Panc1 (cell line): Measurements from ENCODE around the gene NFYC. TPM values are rescaled to one million over a fixed set of nuclear protein-coding genes. Genes with fewer than 3 reads are reported as not detected.

Experiments used
- ATAC-seq: fragments of 200-7000 bp; cut with Tn5 transposase; 2 replicates; pipeline ENCODE4 v1.9.1; 2020; ENCODE audit warnings: mild to moderate bottlenecking, moderate library complexity
- BruUV-seq: library from RNA; stranded (reverse); fragments of 400-500 nt; replicated peaks from 2 replicates; lab custom pipeline; 2021; lab: Mats Ljungman, UMichigan
- CTCF ChIA-PET: fragments of 300-600 bp; sonication (Branson Sonifier 250); formaldehyde crosslinking; loops from one replicate; lab custom pipeline; 2022; ENCODE audit warnings: antibody characterized with exemption; lab: Charles Lee
- POLR2A ChIA-PET: fragments of 300-600 bp; sonication (Branson Sonifier 250); formaldehyde crosslinking; loops from one replicate; lab custom pipeline; 2022; ENCODE audit warnings: antibody characterized with exemption; lab: Charles Lee
- DNase-seq: peaks from one replicate; pipeline ENCODE4 v3.0.0-alpha.2; 2010; ENCODE audit warnings: low read depth, low spot score
- H3K27ac ChIP-seq: 2 replicates; pipeline ENCODE4 v1.5.1; 2011; ENCODE audit warnings: mild to moderate bottlenecking, low read length, inconsistent platforms
- H3K27me3 ChIP-seq: fragments of 200-500 bp; sonication (Bioruptor generic); 2 replicates; pipeline ENCODE4 v1.6.0; 2014; ENCODE audit warnings: low read length, inconsistent platforms; ENCODE audit not compliant: control insufficient read depth, insufficient read depth
- H3K36me3 ChIP-seq: fragments of 200-500 bp; sonication (Bioruptor generic); 2 replicates; pipeline ENCODE4 v1.5.1; 2014; ENCODE audit warnings: inconsistent platforms, mild to moderate bottlenecking, low read length, moderate library complexity; ENCODE audit not compliant: control insufficient read depth, insufficient read depth
- H3K4me1 ChIP-seq: 2 replicates; pipeline ENCODE4 v1.5.1; 2011; ENCODE audit warnings: inconsistent platforms, mild to moderate bottlenecking, low read length, moderate library complexity; ENCODE audit not compliant: control insufficient read depth, insufficient read depth
- H3K4me3 ChIP-seq, 2 experiments: 2 replicates each; pipeline ENCODE4 v1.5.1; 2011 to 2012; ENCODE audit warnings: low read depth in 2 of 2, low read length in 2 of 2, mild to moderate bottlenecking in 2 of 2, inconsistent platforms in 1 of 2, moderate library complexity in 1 of 2
- H3K9me3 ChIP-seq: fragments of 200-500 bp; sonication (Bioruptor generic); 2 replicates; pipeline ENCODE4 v1.5.1; 2014; ENCODE audit warnings: low read depth, mild to moderate bottlenecking, inconsistent platforms, low read length, moderate library complexity; ENCODE audit not compliant: control insufficient read depth, insufficient read depth
- POLR2AphosphoS5 ChIP-seq: IDR thresholded peaks from 2 replicates; pipeline ENCODE4 v1.6.1; 2012; ENCODE audit warnings: mild to moderate bottlenecking, low read depth, low read length, moderate library complexity
- REST ChIP-seq, 2 experiments: IDR thresholded peaks; 2 replicates each; pipeline ENCODE4 v1.6.1; 2011 to 2012; ENCODE audit warnings: low read depth in 2 of 2, control low read depth in 1 of 2, low read length in 1 of 2, mild to moderate bottlenecking in 1 of 2, moderate library complexity in 1 of 2; ENCODE audit not compliant: insufficient read depth in 1 of 2
- SIN3A ChIP-seq: IDR thresholded peaks from 2 replicates; pipeline ENCODE4 v1.6.1; 2012; ENCODE audit warnings: low read depth, mild to moderate bottlenecking, low read length, moderate library complexity, borderline replicate concordance; ENCODE audit not compliant: insufficient read depth
- TCF7L2 ChIP-seq: IDR thresholded peaks from 2 replicates; pipeline ENCODE4 v1.6.1; 2011; ENCODE audit warnings: mild to moderate bottlenecking, low read depth, low read length, inconsistent platforms
- in situ Hi-C: cut with HindIII; loops from 2 replicates; pipeline ENCODE4 v1.10.0; 2016; ENCODE audit warnings: low sequenced_read_pairs, low pct_unique_long_range_greater_than_20kb
- intact Hi-C: fragments of 100-400 bp; cut with micrococcal nuclease; formaldehyde crosslinking; loops from one replicate; pipeline ENCODE4 v1.10.0; 2022; ENCODE audit not compliant: unreplicated experiment
- total RNA-seq: library from RNA; stranded (reverse); gene quantifications from one replicate; pipeline ENCODE4 v1.2.1, GENCODE V29; 2021; ENCODE audit not compliant: unreplicated experiment
- TF ChIP-seq, protein P1 (sequence below): fragments of 450-650 bp; IDR thresholded peaks from 2 replicates; pipeline ENCODE4 v1.5.1; 2017; ENCODE audit warnings: mild to moderate bottlenecking

NFYC gene
- total RNA-seq, 1 experiment from 2014 or later: 81.9 TPM

DNA sequence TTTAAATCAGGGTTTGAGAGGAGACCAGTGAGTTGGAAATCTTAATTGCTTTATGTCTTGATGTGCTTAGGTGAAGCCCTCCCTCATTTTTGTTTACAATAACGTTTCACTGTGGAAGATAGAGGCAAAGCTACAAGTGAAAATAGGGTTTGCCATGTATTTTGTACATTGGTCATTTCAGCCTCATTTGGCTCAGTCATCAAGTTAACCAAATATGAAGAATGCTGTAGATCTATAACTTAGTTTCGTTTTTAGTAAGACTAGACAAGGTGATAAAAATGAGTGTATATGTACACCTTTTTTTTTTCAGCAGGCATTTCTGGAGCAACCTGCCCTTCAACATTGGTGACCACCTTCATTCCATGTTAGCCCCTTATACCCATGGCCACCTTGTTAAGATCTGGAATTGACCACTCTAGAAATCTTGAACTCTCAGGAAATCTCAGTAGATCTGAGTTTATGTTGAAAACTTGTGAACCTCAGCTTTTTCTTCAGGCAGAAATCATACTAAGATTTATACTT lies 2.9 kb downstream of the NFYC start:
- Histone ChIP-seq H3K4me1 (peaks cover 42% of the 10 kb centered on the region), H3K36me3 (no peaks in the 10 kb centered on the region; the same call in 1 of the 2 replicates), H3K4me3 (no peak overlapping the region), H3K9me3 (no peaks in the 10 kb centered on the region), H3K27me3 (no peaks in the 10 kb centered on the region), H3K27ac (peak overlapping the region; percentile 97; the same call in 1 of the 2 replicates)
- TF ChIP-seq, protein P1, sequence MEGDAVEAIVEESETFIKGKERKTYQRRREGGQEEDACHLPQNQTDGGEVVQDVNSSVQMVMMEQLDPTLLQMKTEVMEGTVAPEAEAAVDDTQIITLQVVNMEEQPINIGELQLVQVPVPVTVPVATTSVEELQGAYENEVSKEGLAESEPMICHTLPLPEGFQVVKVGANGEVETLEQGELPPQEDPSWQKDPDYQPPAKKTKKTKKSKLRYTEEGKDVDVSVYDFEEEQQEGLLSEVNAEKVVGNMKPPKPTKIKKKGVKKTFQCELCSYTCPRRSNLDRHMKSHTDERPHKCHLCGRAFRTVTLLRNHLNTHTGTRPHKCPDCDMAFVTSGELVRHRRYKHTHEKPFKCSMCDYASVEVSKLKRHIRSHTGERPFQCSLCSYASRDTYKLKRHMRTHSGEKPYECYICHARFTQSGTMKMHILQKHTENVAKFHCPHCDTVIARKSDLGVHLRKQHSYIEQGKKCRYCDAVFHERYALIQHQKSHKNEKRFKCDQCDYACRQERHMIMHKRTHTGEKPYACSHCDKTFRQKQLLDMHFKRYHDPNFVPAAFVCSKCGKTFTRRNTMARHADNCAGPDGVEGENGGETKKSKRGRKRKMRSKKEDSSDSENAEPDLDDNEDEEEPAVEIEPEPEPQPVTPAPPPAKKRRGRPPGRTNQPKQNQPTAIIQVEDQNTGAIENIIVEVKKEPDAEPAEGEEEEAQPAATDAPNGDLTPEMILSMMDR: no peak
- no TSS peak for BruUV-seq
- DNase-seq (no peak), ATAC-seq (no peak)
- intact Hi-C loops: no loop called here
- ChIA-PET POLR2A (no interaction called here), CTCF (no interaction called here)
- in situ Hi-C loops: no loop called here

DNA sequence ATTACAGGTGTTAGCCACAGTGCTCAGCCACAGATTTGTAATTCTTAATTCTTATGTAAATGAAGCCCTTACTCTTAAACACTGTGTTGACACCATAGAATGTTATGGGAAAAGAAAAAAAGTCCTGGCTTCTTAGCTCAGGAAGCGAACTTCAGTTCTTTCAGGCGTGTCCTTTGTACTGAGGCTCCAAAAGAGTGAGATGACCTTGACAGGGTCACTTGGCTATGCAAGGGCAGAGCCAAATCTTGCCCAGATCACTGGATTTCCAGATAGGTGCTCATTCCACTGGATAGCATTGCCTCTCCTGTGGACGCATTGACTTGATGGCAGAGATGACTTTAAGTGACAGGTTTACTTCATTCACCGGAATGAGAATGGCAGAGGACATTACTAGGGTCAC lies 4.8 kb downstream of the NFYC start:
- CTCF ChIA-PET: no interaction called here
- Histone ChIP-seq H3K9me3 (no peaks in the 10 kb centered on the region), H3K27me3 (no peaks in the 10 kb centered on the region), H3K27ac (no peak overlapping the region), H3K4me1 (peaks cover 37% of the 10 kb centered on the region), H3K4me3 (no peak overlapping the region), H3K36me3 (no peaks in the 10 kb centered on the region; the same call in 1 of the 2 replicates)
- no peak for ATAC-seq
- in situ Hi-C loops (no loop called here), intact Hi-C loops (no loop called here)
- no peak for DNase-seq
- TF ChIP-seq, protein P1: no peak
- no peak for TF ChIP-seq REST (IDR thresholded peaks at IDR 0.05; ENCODE audit: insufficient read depth in 1 of 2, low read depth in 2 of 2, low read length in 1 of 2)
- no peak for TF ChIP-seq SIN3A
- no peak for TF ChIP-seq TCF7L2
- BruUV-seq: no TSS peak
- POLR2A ChIA-PET: no interaction called here

DNA sequence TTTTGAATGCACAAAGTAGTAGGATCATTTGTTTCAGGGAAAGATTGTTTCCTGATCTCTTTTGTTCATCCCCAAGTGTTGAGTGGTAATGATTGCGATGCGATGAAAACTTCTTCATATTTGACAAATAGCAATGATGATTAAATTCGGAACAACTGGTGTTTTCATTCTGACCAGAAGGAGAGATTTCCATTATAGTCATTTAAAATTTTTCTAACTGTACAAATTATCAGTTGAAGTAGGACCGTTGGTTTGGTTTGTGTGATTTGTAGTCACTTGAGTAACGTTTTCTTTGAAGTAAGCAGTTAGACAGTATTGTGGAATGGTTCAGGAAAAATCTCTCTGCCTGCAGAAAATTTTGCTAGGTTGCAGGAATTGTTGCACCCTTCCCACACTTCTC lies 5.9 kb downstream of the NFYC start:
- in situ Hi-C loops: no loop called here
- intact Hi-C loops: no loop called here
- H3K27me3 ChIP-seq: no peaks in the 10 kb centered on the region
- H3K4me1 ChIP-seq: peaks cover 37% of the 10 kb centered on the region
- H3K4me3 ChIP-seq: no peak overlapping the region
- no peak for ATAC-seq
- POLR2A ChIA-PET: no interaction called here
- TF ChIP-seq SIN3A: no peak
- TF ChIP-seq, protein P1: no peak
- TF ChIP-seq TCF7L2: no peak
- no peak for TF ChIP-seq REST (IDR thresholded peaks at IDR 0.05; ENCODE audit: insufficient read depth in 1 of 2, low read depth in 2 of 2, low read length in 1 of 2)
- TF ChIP-seq POLR2AphosphoS5: no peak
- no peaks in the 10 kb centered on the region; the same call in 1 of the 2 replicates for H3K36me3 ChIP-seq
- H3K27ac ChIP-seq: no peak overlapping the region
- CTCF ChIA-PET: no interaction called here
- no peak for DNase-seq
- no peaks in the 10 kb centered on the region for H3K9me3 ChIP-seq
- TSS peak; percentile 1 for BruUV-seq
